Endothelial cell of hepatic sinusoid (primary cell): ENCODE measurements around the gene BCL2A1.
"Not testable (repeated sequence)": the region's sequence is repeated elsewhere in the genome, so short reads cannot be mapped to it uniquely, and the experiment has no call there.

Experiments
- in situ Hi-C: cut with HindIII; loops from 2 replicates; pipeline ENCODE4 v1.10.0; 2017; ENCODE audit warnings: low sequenced_read_pairs

Gene BCL2A1

DNA sequence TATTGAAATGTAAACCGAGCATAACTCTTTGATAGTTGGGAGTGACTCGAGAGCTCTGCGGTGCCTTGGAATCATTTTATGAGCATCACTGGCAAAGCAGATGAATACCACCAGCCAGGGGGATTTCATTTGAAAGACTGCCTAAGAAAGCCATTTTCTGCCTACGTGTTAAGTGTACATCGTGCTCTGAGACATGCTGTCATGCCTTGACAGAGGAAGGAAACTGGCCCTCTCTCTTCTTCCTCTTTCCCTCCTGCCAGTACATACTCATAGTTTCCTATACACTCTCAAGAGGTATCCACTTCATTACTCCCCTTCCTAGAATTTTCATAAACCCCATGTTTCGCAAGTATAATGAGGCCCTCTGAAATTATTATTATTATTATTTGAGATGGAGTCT lies 8.8 kb downstream of the BCL2A1 start:
- in situ Hi-C loops = no loop called here

DNA sequence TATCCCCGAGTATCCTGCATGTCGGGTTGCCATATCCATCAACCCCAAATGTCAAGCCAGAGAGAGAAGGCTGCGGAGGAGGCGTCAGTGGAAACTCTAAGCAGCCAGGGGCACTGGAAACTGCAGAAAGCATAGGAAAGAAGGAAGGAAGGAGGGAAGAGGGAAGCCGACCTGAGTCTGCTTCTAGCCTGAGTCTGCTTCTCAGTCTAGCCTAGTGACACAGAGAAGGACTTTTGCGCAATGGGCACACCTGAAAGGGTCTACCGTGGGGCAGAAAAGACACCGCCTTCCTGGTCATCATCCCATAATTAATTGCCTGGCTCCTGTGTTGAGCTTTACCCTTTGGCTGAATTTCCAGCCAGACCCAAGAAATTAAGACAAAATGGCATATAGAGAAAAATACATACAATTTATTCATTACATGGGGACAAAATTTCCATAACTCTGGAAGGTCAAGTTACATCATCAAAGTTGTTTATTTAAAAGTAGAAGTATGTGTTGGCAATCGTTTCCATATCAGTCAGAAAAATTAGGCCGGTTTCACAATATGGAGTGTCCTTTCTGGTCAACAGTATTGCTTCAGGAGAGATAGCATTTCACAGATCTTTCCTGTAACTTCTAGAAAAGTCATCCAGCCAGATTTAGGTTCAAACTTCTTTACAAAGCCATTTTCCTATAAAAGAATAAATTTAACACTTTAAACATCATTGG lies 10.3 kb downstream of the BCL2A1 start:
- in situ Hi-C loops = no loop called here

DNA sequence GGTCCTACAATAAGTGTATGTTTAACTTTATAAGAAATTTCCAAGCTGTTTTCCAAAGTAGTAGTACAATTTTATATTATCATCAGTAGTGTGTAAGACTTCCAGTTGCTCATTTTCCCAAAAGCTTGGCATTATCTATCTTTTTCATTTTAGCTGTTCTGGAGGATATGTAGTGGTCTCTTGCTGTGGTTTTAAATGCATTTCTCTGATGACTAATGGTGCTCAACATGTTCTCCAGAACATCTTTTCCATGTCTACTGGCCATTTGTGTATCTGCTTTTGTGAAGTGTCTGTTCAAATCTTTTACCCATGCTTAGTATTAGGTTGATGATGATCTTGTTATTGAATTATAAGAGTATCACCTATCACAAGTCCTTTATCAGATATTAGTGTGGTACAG lies 13.3 kb downstream of the BCL2A1 start:
- in situ Hi-C loops = no loop called here

DNA sequence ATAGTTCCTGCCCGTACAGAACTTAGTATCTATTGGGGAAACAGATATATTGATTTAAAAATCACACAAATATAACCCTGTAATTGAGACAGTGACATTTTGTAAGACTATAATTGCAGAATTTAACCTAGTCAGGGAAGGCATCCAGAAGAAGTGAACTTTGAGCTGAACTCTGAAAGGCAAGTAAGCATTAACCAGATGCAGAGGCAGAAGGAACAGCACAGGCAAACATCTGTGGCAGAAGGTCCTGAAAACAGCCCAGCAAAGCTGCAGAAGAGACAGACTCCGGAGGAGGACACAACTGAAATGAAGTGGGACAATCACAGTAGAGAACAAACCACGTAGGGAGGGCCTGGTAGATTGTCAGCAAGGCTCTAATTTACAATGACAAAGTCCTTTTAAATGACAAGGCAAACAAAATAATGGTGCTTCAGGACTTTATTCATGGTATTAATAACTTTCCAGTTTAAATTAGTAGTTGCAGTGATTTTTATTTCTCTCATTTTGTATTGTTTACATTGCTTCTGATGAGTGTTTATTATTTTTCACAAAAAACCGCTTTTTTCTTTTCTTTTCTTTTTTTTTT lies 14.5 kb downstream of the BCL2A1 start:
- in situ Hi-C loops = no loop called here

DNA sequence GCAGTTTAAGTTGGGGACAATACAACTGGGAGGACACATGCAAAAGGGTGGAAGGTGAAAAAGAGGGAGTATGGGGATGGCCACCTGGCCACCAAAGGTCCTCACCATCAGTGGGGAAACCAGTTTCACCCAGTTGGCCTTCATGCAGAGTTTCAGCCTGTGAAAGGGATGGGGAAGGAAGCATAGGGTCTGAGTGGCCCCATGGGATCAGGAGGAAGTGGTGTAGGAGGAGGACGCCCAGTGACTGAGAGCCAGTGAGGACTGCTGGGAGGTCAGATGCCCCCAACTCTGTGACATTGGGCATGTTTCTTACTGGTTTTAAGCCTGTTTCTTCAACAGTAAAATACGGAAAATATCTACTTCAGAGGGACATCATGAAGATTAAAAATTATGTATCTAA lies 16.3 kb downstream of the BCL2A1 start:
- in situ Hi-C loops = loop anchor here (5.0 kb wide), 1 partner anchor 42 kb away; no protein-coding TSS in a partner anchor

DNA sequence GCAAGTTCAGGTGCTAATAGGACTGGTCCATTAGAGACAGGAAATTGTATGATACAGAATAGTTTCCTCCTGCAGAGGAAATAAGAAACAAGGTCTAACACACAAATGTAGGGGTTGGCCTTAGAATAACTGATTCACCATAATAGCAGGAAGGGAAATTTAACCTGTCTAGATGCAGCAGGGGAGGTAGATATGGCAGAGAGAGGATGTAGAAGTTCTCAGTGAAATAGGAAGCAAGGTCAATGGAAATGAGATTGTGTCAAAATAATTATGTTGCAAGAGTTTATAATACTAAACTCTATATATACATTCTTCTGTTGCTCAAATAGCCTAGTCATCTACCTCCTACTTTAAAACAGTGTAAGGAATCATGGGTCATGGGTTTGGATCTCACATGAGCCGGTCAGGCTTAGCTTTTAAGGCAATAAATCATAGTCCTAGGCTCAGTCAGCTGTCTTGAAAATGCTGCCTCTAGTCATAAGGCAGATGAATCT lies 17.0 kb downstream of the BCL2A1 start:
- in situ Hi-C loops = loop anchor here (5.0 kb wide), 1 partner anchor 42 kb away; no protein-coding TSS in a partner anchor

DNA sequence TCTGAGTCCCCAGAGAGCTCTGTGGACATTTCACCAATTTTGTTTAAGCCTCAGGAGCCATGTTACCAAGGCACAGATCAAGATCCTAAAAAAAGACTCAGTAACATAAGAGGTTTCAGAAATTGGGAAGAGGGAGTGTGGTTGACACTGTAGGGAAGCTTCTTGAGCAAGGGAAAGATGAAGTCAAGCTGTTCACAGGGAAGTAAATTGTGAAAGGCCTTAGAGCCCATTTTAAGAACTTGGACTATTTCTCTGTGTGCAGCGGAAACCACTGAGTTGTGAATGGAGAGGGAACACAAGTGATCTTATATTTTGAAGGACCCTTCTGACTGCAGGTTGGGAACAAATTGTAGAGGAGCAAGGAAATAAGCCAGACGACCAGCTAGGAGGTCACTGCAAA lies 18.7 kb downstream of the BCL2A1 start:
- in situ Hi-C loops = loop anchor here (5.0 kb wide), 1 partner anchor 40 kb away; no protein-coding TSS in a partner anchor

DNA sequence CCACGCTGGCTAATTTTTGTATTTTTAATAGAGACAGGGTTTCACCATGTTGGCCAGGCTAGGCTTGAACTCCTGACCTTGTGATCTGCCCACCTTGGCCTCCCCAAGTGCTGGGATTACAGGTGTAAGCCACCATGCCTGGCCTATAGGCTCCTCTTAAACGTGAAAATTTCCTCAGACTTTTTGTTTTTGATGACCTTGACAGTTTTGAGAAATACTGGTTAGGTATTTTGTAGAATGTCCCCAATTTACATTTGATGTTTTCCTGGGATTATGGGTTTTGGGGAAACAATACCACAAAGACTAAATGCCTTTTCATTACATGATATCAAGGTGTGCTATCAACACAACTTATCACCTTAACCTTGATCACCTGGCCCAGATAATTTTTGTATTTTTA lies 20.7 kb downstream of the BCL2A1 start:
- in situ Hi-C loops = loop anchor here (5.0 kb wide), 1 partner anchor 38 kb away; no protein-coding TSS in a partner anchor

DNA sequence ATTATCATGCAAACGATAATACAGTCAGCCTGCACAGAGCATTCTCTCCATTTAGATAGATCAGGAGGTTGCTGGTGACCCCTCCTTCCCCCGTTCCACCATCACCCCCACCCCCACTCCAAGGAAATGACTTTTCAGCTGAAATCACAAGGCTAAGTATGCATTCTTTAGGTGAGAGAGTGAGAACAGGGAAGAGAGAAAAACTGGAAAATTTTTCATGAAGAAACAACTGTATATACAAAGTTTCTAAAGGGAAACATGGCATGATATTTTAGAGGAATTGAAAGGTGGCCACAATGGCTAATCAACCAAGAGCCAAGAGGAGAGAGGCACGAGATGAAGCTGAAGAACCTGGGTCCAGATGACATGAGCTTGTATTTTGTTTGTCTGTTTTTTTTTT lies 22.2 kb downstream of the BCL2A1 start:
- in situ Hi-C loops = no loop called here

DNA sequence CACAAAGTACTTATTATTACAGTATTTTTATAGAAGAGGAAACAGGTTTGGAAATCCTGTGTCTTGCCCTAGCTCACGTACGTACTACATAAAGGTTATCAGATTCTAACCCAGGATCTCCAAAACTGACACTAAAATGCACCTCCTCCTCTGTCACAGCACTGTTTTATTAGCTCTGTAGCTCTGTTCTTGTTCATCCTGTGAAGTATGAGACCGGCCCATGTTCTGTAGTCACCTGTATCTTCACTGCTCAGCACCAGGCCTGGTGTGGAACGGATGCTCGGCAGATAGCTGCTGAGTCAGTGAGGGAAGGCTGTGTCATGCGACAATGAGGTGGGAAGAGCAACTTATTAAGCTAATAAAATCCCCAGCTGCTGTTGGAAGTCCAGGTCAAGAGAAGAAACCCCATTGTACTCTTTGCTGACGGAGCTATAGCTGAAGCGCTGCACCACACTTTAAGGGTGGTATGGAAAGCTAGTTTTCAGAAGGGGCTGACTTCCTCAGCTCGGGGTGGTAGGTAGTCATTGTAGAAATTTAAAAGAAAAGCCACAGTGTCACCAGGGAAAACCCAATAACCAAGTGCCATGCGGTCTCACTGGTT lies 22.8 kb downstream of the BCL2A1 start:
- in situ Hi-C loops = no loop called here

DNA sequence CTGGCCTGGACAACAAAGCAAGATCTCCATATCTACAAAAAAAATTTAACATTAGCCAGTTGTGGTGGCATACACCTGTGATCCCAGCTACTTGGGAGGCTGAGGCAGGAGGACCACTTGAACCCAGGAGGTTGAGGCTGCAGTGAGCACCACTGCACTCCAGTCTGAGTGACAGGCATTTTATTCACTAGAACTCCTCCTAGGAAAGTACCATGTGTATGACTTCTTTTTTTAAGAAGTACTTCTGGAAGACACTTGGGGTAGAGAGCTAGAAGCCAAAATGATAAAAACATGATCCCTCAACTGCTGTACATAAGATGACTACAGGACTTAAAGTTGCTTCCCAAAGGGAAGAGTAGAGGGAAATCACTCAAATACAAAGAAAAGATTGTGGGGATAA lies 24.0 kb downstream of the BCL2A1 start:
- in situ Hi-C loops = no loop called here

DNA sequence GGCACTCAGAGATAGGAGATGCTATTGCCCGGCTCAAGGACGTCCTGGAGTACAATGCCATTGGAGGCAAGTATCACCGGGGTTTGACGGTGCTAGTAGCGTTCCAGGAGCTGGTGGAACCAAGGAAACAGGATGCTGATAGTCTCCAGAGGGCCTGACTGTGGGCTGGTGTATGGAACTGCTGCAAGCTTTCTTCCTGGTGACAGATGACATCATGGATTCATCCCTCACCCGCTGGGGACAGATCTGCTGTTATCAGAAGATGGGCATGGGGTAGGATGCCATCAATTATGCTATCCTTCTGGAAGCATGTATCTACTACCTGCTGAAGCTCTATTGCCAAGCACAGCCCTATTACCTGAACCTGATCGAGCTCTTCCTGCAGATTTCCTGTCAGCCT lies 26.4 kb downstream of the BCL2A1 start:
- in situ Hi-C loops = no loop called here

DNA sequence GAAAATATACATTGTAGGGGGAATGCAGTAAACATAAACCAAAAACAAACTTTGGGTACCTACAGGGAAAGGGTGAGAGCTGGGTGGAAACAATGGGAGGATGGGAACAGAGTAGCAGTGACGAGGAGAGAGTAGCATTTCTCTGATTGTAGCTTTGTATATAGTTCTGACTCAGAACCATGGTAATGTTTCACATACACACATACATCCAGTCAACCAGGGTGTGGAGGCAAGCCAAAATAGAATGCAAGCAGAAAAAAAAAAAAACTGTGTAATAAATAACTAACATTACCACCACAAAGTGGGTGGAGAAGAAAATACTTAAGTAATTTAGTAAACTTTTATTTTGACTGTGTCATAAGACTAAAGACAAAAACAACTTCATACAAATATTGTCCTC lies 27.2 kb downstream of the BCL2A1 start:
- in situ Hi-C loops = no loop called here

DNA sequence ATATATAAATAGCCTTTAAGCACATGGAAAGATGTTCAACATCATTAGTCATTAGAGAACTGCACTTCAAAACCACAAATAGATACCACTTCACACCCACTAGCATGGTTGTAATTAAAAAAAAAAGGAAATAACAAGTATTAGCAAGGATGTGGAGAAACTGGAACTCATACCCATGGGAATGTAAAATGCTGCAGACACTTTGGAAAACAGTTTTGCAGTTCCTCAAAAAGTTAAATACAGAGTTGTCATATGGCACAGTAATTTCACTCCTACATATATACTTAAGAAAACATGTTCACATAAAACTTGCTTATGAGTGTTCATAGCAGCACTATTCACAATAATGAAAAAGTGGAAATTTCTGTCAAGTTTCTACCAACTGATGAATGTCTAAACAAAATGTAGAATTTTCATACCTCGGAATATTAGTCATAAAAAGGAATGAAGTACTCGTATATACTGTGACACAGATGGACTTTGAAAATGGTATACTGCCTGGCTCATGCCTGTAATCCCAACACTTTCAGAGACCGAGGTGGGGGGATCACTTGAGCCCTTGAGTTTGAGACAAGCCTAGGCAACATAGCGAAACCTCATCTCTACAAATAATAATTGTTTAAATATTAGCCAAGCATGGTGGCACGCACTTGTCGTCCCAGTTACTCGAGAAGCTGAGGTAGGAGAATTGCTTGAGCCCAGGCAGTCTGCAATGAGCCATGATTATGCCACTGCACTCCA lies 28.1 kb downstream of the BCL2A1 start:
- in situ Hi-C loops = no loop called here

DNA sequence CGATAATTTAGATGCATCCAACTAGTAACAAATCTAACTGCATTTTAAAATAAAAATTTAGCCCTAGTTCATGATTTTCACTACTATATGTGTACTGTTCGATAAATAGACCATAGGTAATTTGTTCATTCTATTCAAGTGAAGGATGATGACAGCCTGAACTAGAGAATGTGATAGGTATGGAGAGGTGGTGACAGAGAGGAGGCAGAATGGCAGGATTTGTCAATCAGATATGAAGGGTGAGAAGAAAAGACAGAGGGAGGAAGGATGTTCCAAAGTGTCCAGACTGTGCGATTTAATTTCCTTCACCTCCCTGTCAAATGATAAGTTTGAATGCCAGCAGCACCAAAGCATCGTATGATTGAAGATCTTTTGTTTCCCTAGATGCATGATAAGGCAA lies 31.6 kb downstream of the BCL2A1 start:
- in situ Hi-C loops = no loop called here

DNA sequence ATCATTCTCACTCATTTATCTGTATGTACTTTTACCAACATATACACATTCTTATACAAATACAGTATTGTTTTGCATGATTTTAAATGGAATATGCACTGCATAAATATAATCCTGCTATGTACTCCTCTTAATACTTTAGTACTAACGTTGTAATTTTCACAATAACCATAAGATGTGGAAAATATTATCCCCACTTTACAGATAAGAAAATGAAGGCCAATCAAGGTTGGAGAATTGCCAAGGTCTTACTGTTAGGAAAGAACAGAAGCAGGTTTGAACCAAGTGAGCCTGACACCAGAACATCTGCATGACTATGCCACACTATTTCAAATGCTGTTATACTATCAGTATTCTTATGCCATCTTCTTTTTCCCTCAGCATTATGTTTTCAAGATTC lies 32.9 kb downstream of the BCL2A1 start:
- in situ Hi-C loops = no loop called here

DNA sequence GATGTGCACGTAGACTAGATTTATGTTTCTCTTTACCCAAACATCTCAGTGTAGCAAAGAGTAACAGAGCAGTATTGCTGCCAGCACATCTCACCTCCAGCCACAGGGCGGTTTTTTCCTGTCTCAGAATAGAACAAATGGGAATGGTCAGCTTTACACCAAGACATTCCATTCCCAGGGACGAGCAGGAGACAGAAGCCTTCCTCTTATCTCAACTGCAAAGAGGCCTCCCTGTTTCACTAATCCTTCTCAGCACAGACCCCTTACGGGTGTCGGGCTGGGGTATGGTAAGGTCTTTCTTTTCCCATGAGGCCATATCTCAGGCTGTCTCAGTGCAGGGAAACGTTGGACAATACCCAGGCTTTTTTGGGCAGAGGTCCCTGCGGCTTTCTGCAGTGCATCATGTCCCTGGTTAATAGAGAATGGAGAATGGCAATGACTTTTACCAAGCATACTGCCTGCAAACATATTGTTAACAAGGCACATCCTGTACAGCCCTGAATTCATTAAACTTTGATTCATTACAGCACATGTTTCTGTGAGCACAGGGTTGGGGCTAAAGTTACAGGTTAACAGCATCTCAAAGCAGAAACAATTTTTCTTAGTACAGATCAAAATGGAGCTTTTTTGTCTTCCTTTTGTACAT lies 35.3 kb downstream of the BCL2A1 start:
- in situ Hi-C loops = not testable (repeated sequence)

DNA sequence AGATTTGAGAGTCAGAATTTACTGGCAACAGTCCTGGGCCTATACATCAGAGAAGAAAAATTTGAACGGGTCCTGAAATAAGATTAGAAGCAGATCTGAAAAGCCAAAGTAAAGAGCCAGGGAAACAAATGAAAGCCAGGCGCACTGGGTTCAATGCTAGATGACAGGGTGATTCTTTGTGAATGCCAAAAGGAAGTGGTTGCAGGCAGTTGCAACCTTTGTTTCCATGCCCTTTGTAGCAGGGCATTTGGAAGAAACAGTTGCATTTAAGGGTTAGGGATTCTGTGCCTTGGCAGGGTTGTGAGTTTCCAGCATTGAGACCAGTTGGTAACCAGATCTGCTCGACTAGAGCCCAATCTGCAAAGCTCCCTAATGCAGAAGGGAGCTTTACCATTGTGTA lies 37.8 kb downstream of the BCL2A1 start:
- in situ Hi-C loops = no loop called here

DNA sequence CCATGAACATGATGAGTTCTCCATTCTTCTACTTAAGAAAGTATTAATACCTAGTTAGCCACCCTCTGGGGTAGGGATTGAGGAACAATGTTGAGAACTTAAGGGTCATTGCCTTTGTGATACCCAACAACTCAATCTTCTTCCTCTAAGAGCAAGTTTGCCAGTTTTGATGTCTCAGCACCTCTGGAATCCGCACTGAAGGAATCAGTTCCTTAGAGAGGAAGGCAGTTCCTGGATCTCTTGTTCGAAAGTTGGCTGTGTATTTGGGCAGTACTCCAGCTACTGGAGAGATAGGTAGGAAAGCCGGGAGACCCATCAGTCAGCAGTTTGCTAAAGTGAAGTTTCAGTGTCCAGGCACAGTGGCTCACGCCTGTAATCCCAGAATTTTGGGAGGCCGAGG lies 38.5 kb downstream of the BCL2A1 start:
- in situ Hi-C loops = no loop called here

DNA sequence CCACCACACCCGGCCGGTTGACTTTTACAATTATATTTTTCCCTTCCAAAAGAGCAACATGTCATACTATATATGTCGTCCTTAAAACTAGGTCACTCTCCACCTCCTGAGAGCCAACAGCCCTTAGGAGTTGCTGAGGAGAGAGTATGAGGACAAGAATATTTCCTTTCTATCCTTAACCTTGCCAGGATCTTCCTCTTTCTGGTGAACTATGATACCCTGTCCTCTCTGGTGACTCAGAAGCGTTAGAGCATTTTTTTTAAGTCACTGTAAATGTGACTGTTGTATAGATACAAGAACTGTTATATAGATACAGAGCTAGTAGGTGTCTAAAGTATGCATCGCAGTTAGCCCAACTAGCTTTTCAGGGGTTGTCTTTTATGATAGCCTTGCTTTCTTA lies 40.5 kb downstream of the BCL2A1 start:
- in situ Hi-C loops = no loop called here

DNA sequence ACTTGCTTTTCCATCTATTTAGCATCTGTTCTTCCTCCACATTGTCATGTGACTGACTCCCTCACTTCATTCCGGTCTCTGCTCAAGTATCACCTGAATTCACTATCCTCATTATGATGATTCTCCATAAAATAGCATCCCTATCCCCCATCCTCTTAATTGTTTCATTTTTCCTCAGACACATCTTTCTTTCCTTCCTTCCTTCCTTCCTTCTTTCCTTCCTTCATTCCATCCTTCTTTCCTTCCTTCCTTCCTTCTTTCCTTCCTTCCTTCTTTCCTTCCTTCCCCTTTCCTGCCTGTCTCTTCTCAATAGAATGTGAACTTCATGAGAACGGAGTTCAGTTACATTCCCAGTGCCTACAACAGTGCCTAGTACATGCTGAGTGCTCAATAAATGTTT lies 41.6 kb downstream of the BCL2A1 start:
- in situ Hi-C loops = no loop called here
